Thyroid gland (tissue), 4 donors: ENCODE data around the gene RRP9.
"Not testable (repeated sequence)": the region's sequence is repeated elsewhere in the genome, so short reads cannot be mapped to it uniquely, and the experiment has no call there.

ENCODE experiments used
- CTCF ChIP-seq, 6 experiments: fragments of 200-600 bp in 3 of 6; fragments of 450-650 bp in 3 of 6; sonication (generic) in 3 of 6; IDR thresholded peaks; one replicate each; pipeline ENCODE4 v1.5.1; 2016 to 2019; ENCODE audit warnings: antibody characterized with exemption in 6 of 6, mild to moderate bottlenecking in 2 of 6, inconsistent platforms in 1 of 6, moderate library complexity in 1 of 6
- POLR2A ChIP-seq, 2 donors: fragments of 450-650 bp; IDR thresholded peaks; one replicate each; pipeline ENCODE4 v1.6.1; 2017; ENCODE audit warnings: antibody characterized with exemption in 2 of 2, mild to moderate bottlenecking in 2 of 2, moderate library complexity in 1 of 2

DNA sequence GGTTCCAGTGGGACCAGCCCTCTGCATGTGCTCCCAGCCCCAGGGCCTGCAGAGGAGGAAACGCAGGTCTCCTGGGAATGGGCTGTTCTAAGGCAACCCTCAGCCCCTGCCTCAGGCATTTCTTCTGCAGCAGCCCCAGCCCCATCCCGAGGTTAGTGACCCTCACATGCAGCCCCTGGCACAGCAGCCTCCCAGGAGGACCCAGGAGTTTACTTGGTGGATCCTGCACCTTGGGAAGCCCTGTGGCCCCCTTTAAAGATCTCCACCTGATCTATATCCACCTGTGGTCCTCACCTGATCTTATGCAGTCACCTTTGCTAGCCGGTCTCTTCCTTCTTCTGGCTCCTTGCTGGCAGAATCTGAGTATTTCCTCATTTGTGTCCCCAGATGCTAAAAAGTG lies 12.7 kb downstream of the RRP9 start:
- not testable (repeated sequence) for TF ChIP-seq CTCF, POLR2A (IDR thresholded peaks at IDR 0.05)
